ACC112 (cell line): ENCODE data around the gene ATP6V1D.

Experiments
- H2AFZ ChIP-seq: fragments of 200-600 bp; sonication (generic); one replicate; pipeline ENCODE4 v1.6.0; 2017; ENCODE audit warnings: antibody characterized with exemption, low read length; ENCODE audit not compliant: unreplicated experiment
- H3K27ac ChIP-seq: fragments of 200-600 bp; sonication (generic); 2 replicates; pipeline ENCODE4 v1.5.1; 2014; ENCODE audit warnings: low read depth, mild to moderate bottlenecking, antibody characterized with exemption, low read length, moderate library complexity
- H3K27me3 ChIP-seq: fragments of 200-600 bp; sonication (generic); 2 replicates; pipeline ENCODE4 v1.6.1; 2014; ENCODE audit warnings: mild to moderate bottlenecking, antibody characterized with exemption, low read length, moderate library complexity, mixed read lengths; ENCODE audit not compliant: insufficient read depth
- H3K36me3 ChIP-seq: fragments of 200-600 bp; sonication (generic); 2 replicates; pipeline ENCODE4 v1.6.1; 2016; ENCODE audit warnings: mild to moderate bottlenecking, antibody characterized with exemption, low read length, moderate library complexity, mixed read lengths; ENCODE audit not compliant: insufficient read depth
- H3K4me1 ChIP-seq: fragments of 200-600 bp; sonication (generic); one replicate; pipeline ENCODE4 v1.6.1; 2016; ENCODE audit warnings: low read length, mixed read lengths; ENCODE audit not compliant: insufficient read depth, unreplicated experiment, control insufficient read depth
- H3K4me3 ChIP-seq: fragments of 200-600 bp; sonication (generic); 2 replicates; pipeline ENCODE4 v1.5.1; 2014; ENCODE audit warnings: mild to moderate bottlenecking, low read depth, low read length
- H3K79me2 ChIP-seq: fragments of 200-600 bp; sonication (generic); one replicate; pipeline ENCODE4 v1.6.0; 2016; ENCODE audit warnings: low read length; ENCODE audit not compliant: control insufficient read depth, unreplicated experiment, insufficient read depth

ATP6V1D gene

GRCh38 chr14:67371247-67372148 lies 11.9 kb upstream of the ATP6V1D start:
- Histone ChIP-seq H3K4me1 (peaks cover 18% of the 10 kb centered on the region), H3K79me2 (peaks cover 58% of the 10 kb centered on the region), H3K27ac (peak overlapping the region; percentile 47; the same call in 1 of the 2 replicates), H2AFZ (no peak overlapping the region), H3K36me3 (peaks cover 53% of the 10 kb centered on the region), H3K27me3 (no peaks in the 10 kb centered on the region), H3K4me3 (no peak overlapping the region)

DNA sequence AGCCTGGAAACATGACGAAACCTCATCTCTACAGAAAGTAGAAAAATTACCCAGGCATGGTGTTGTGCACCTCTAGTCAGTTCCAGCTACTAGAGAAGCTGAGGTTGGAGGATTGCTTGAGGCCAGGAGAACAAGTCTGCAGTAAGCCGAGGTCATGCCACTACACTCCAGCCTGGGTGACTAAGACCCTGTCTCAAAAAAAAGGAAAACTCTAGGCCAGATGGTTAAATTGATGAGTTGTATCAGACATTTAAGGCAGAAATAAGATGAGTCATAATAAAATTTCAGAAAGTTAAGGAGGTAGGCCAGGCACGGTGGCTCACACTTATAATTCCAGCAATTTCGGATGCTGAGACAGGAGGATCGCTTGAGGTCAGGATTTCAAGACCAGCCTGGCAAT lies 11.2 kb upstream of the ATP6V1D start:
- peak overlapping the region; percentile 47; the same call in 1 of the 2 replicates for H3K27ac ChIP-seq
- no peak overlapping the region for H3K4me3 ChIP-seq
- H2AFZ ChIP-seq, result no peak overlapping the region
- H3K4me1 ChIP-seq, result peaks cover 18% of the 10 kb centered on the region
- no peaks in the 10 kb centered on the region for H3K27me3 ChIP-seq
- peaks cover 52% of the 10 kb centered on the region for H3K36me3 ChIP-seq
- H3K79me2 ChIP-seq, result peaks cover 63% of the 10 kb centered on the region

DNA sequence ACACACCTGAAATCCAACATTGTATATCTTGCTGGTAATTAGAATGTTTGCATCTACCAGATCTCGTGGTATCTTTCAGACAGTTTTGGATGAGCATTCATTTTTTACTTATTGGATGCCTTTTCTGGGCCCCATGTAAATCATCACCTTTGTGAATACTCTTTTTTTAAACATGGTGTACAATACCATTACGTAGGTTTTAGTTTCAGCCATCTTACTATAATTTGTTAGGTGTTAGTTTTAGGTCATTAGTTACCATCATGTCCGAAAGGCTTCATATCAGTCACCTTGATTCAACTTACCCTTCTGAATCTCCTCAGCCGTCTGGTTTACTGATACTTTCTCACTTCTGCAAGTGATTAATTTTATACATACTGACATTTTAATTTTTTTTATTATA lies 5.9 kb upstream of the ATP6V1D start:
- Histone ChIP-seq H3K27me3 (no peaks in the 10 kb centered on the region), H3K79me2 (peaks cover 75% of the 10 kb centered on the region), H3K4me1 (peaks cover 33% of the 10 kb centered on the region), H3K36me3 (peaks cover 29% of the 10 kb centered on the region), H3K27ac (no peak overlapping the region), H3K4me3 (no peak overlapping the region), H2AFZ (no peak overlapping the region)

GRCh38 chr14:67360470-67361206 lies 1.0 kb upstream of the ATP6V1D start:
- Histone ChIP-seq H3K36me3 (peaks cover 7% of the 10 kb centered on the region), H3K27ac (peak overlapping the region; percentile 97), H3K79me2 (peaks cover 92% of the 10 kb centered on the region), H3K4me1 (peaks cover 51% of the 10 kb centered on the region), H2AFZ (peak overlapping the region; percentile 48), H3K27me3 (no peaks in the 10 kb centered on the region), H3K4me3 (peak overlapping the region; percentile 95)

DNA sequence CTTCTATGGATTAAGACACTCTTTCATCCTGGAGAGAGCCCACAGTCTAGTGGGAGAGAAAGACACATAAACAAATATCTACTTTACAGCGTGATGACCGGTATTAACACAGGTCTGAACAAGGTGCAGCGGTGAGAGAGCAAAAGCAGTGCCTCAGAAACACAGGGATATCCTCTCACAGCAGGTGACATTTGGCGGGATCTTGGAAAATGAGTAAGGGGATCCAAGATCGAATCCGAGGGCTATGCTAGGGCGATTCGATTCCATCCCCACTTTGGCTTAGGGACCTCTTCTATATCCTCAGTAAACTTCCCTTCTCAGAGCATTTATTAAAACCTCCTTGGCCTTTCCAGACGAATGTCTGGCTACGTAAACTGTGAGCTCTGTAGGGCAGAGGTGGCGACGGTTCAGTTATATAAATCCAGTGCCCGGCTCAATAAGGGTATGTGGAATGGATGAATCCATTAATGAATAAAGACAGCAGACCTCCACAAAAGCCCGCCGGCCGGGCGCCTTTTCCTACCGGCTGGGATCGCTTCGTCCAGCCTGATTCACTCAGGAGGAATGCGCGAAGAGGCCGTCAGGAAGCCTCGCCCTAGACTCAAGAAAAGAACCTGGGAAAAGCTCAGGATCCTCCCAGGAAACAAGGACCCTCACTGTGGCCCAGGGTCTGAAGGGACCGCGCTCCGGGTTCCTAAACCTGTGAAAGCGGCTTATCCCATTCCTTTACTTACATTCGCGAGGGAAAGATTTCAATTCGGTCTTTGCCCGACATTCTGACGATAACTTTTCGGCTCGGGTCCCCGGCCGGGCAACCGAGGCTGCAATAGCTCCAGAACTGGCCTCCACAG lies 455 bp downstream of the ATP6V1D start:
- Histone ChIP-seq H3K27ac (peak overlapping the region; percentile 97), H3K27me3 (no peaks in the 10 kb centered on the region), H2AFZ (peak overlapping the region; percentile 64)

DNA sequence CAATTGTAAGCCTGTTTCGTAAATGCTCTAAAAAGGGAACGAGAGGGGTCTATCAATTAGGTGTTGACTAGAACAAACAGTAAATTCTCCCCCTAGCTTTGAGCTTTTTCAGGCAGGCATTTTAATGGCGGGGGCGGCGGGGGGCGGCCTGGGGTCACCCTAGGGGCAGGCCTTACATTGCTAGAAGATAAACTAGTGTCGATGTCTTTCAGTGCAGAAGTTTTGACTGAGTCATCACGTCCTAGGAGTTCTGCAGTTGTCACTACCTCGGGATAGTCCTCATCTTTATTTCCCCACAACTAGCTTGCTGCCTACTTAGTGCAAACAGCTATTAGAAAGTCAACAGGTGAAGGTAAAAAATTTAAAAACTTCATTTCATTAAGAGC lies 1.6 kb downstream of the ATP6V1D start:
- Histone ChIP-seq H3K27ac (no peak overlapping the region), H3K36me3 (peaks cover 2% of the 10 kb centered on the region), H3K79me2 (peaks cover 92% of the 10 kb centered on the region), H3K27me3 (no peaks in the 10 kb centered on the region), H3K4me1 (peaks cover 36% of the 10 kb centered on the region), H2AFZ (no peak overlapping the region), H3K4me3 (peak overlapping the region; percentile 95)

More for the DNA sequence above, 455 bp downstream of the ATP6V1D start:
- H3K36me3 ChIP-seq, result no peaks in the 10 kb centered on the region; the same call in 1 of the 2 replicates
- H3K4me1 ChIP-seq, result peaks cover 46% of the 10 kb centered on the region
- peaks cover 92% of the 10 kb centered on the region for H3K79me2 ChIP-seq
- H3K4me3 ChIP-seq, result peak overlapping the region; percentile 95

DNA sequence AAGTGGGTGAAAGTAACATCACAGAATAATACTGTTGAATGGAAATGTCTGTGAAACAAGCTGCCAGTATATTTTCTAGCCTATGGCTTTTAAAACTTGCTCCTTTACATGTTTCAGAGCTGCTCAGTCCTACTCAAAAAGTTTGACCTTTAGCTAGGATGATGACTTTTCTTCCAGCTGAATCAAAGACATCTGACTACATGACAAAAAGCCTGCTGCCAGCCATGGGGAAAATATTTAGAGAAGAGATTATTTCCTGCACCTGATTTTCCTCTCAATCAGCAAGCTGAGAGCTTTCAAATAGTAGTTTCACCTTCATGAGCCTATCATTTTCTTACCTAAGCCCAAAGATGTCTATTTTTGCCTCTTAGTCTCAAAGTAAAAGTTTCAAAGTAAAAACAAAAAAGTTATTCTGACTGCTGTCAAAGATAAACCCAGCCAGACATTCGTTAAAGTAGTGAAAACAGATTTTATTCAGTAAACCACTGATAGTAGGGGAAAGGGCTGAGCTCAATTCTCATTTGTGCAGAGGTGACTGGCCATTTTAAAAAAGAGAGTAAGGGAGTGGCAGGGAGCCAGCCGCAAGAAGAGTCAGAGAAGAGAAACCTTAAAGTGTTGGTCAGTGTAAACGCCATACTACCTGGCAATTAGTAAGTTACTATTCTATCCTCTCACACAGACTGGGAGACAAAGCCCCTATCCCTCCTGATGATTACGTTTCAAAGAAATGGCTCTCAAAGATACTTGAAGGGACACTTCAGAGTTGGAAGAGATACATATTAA lies 2.2 kb downstream of the ATP6V1D start:
- Histone ChIP-seq H3K36me3 (peaks cover 5% of the 10 kb centered on the region), H3K27me3 (no peaks in the 10 kb centered on the region), H3K79me2 (peaks cover 88% of the 10 kb centered on the region), H2AFZ (no peak overlapping the region), H3K4me3 (peak overlapping the region; percentile 95), H3K4me1 (peaks cover 30% of the 10 kb centered on the region), H3K27ac (no peak overlapping the region)

DNA sequence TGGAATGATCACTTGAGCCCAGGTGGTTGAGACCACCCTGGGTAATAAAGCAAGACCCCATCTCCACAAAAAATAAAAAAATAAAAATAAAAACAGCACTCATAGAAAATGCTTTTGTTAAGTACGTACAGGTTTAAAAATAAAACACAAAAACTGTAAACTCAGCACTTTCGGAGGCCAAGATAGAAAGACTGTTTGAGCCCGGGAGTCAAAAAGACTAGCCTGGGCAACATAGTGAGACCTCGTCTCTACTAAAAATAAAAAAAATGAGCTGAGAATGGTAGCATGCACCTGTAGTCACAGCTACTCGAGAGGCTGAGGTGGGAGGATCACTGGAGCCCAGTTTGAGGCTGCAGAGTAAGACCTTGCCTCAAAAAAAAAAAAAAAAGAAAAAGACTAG lies 7.5 kb downstream of the ATP6V1D start:
- Histone ChIP-seq H3K36me3 (peaks cover 30% of the 10 kb centered on the region), H3K4me1 (peaks cover 7% of the 10 kb centered on the region), H3K27ac (no peak overlapping the region), H2AFZ (no peak overlapping the region), H3K79me2 (peaks cover 42% of the 10 kb centered on the region), H3K4me3 (no peak overlapping the region), H3K27me3 (no peaks in the 10 kb centered on the region)

- Histone ChIP-seq H2AFZ (no peak overlapping the region), H3K4me1 (peaks cover 10% of the 10 kb centered on the region), H3K36me3 (peaks cover 33% of the 10 kb centered on the region), H3K27me3 (no peaks in the 10 kb centered on the region), H3K27ac (no peak overlapping the region), H3K4me3 (no peak overlapping the region), H3K79me2 (no peaks in the 10 kb centered on the region)
These were observed 14.0 kb downstream of the ATP6V1D start for GRCh38 chr14:67345583-67345982.
